ENCODE measurements around the gene SNX32. TPM values are rescaled to one million over a fixed set of nuclear protein-coding genes. Genes with fewer than 3 reads are reported as not detected.

SNX32 gene
- total and polyA plus RNA-seq, 2 of the 13 experiments (the other 11 are each of a cell fraction or from before 2014, with no cell fraction given) = 0.09 to 0.34 TPM

DNA sequence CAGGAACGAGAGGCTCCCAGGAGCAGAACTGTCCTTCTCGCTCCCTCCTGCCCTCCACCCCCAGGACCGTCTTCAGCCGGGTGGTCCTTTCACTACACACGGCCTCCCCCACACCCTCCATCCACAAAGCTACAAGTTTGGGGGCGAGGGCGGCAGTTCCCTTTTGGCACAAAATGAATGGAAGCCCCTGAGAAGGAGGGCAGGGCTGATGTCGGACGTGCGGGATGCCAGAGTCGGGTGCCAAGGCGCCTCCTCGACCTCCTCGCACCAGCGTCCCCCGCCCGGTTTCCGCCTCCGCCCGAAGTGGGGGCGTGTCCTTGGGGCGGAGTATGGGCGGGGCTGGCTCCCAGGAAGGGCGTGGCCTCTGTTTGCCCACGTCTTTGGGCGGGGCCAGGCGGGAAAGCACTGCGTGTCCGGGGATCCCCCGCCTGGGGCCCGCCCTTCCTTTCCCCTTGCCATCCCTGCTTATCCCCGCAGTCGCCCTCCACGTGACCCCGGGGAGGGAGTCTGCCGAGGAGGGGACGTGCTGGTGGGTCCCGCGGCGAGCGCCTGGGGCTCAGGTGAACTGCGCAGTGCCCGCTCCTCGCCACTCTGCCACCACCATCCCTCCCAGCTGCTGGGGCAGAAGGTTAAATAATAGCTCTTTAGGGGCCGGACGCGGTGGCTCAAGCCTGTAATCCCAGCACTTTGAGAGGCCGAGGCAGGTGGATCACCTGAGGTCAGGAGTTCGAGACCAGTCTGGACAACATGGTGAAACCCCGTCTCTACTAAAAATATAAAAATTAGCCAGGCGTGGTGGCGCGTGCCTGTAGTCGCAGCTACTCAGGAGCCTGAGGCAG is 39.8 kb downstream of the SNX32 start (continued):
- TF ChIP-seq ZNF709 (CRISPR knock-in tag; IDR thresholded peaks at IDR 0.05) (no peak), ZNF550 (CRISPR knock-in tag; IDR thresholded peaks at IDR 0.05; ENCODE audit: borderline replicate concordance) (no peak), ZFP36L1 (CRISPR knock-in tag; IDR thresholded peaks at IDR 0.05) (0 out of 2 replicates have a peak, but pooled peaks have one; percentile 49), ZNF260 (CRISPR knock-in tag; IDR thresholded peaks at IDR 0.05; ENCODE audit: borderline replicate concordance, low read depth) (no peak), ZNF660 (CRISPR knock-in tag; IDR thresholded peaks at IDR 0.05; ENCODE audit: borderline replicate concordance, low read depth) (no peak), FOXO1 (CRISPR knock-in tag; IDR thresholded peaks at IDR 0.05) (no peak), HCFC1 (IDR thresholded peaks at IDR 0.05; ENCODE audit: low read depth, low read length) (no peak), THYN1 (CRISPR knock-in tag; IDR thresholded peaks at IDR 0.05; ENCODE audit: borderline replicate concordance, low read depth) (no peak), FOXC1 (CRISPR knock-in tag; IDR thresholded peaks at IDR 0.05; ENCODE audit: borderline replicate concordance) (0 out of 2 replicates have a peak, but pooled peaks have one; percentile 64), MAF1 (CRISPR knock-in tag; IDR thresholded peaks at IDR 0.05; ENCODE audit: borderline replicate concordance) (no peak), ZNF501 (CRISPR knock-in tag; IDR thresholded peaks at IDR 0.05) (peak; percentile 69), NFE2L1 (CRISPR knock-in tag; IDR thresholded peaks at IDR 0.05; ENCODE audit: borderline replicate concordance) (no peak), ZNF558 (CRISPR knock-in tag; IDR thresholded peaks at IDR 0.05; ENCODE audit: borderline replicate concordance) (0 out of 2 replicates have a peak, but pooled peaks have one; percentile 44), STAG1 (CRISPR knock-in tag; IDR thresholded peaks at IDR 0.05) (no peak), ZBTB20 (CRISPR knock-in tag; IDR thresholded peaks at IDR 0.05; ENCODE audit: borderline replicate concordance, low read depth) (no peak; the same call in 1 of the 2 replicates), POLR2G (IDR thresholded peaks at IDR 0.05; ENCODE audit: low read depth, low read length) (peak; percentile 66; the same call in 1 of the 2 replicates), HNRNPL (IDR thresholded peaks at IDR 0.05; ENCODE audit: low read depth, low read length) (peak; percentile 63; the same call in 1 of the 2 replicates), ZFAT (CRISPR knock-in tag; conservative IDR thresholded peaks at IDR 0.05) (no peak), SPEN (CRISPR knock-in tag; IDR thresholded peaks at IDR 0.05; ENCODE audit: low read depth) (peak; percentile 55; the same call in 1 of the 2 replicates), ELF1 (CRISPR knock-in tag; IDR thresholded peaks at IDR 0.05) (peak; percentile 80), PHF21A (CRISPR knock-in tag; IDR thresholded peaks at IDR 0.05) (peak; percentile 51; the same call in 1 of the 2 replicates), NBN (conservative IDR thresholded peaks at IDR 0.05) (no peak), ZNF44 (CRISPR knock-in tag; IDR thresholded peaks at IDR 0.05) (no peak), SMARCE1 (IDR thresholded peaks at IDR 0.05; ENCODE audit: borderline replicate concordance) (no peak)
- TF ChIP-seq, protein P1, sequence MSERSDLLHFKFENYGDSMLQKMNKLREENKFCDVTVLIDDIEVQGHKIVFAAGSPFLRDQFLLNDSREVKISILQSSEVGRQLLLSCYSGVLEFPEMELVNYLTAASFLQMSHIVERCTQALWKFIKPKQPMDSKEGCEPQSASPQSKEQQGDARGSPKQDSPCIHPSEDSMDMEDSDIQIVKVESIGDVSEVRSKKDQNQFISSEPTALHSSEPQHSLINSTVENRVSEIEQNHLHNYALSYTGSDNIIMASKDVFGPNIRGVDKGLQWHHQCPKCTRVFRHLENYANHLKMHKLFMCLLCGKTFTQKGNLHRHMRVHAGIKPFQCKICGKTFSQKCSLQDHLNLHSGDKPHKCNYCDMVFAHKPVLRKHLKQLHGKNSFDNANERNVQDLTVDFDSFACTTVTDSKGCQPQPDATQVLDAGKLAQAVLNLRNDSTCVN (CRISPR knock-in tag; IDR thresholded peaks at IDR 0.05; ENCODE audit: borderline replicate concordance) = no peak
- TF ChIP-seq, protein P2, sequence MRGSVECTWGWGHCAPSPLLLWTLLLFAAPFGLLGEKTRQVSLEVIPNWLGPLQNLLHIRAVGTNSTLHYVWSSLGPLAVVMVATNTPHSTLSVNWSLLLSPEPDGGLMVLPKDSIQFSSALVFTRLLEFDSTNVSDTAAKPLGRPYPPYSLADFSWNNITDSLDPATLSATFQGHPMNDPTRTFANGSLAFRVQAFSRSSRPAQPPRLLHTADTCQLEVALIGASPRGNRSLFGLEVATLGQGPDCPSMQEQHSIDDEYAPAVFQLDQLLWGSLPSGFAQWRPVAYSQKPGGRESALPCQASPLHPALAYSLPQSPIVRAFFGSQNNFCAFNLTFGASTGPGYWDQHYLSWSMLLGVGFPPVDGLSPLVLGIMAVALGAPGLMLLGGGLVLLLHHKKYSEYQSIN (CRISPR knock-in tag; IDR thresholded peaks at IDR 0.05; ENCODE audit: borderline replicate concordance) = no peak
- TF ChIP-seq, protein P3, sequence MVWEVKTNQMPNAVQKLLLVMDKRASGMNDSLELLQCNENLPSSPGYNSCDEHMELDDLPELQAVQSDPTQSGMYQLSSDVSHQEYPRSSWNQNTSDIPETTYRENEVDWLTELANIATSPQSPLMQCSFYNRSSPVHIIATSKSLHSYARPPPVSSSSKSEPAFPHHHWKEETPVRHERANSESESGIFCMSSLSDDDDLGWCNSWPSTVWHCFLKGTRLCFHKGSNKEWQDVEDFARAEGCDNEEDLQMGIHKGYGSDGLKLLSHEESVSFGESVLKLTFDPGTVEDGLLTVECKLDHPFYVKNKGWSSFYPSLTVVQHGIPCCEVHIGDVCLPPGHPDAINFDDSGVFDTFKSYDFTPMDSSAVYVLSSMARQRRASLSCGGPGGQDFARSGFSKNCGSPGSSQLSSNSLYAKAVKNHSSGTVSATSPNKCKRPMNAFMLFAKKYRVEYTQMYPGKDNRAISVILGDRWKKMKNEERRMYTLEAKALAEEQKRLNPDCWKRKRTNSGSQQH (CRISPR knock-in tag; IDR thresholded peaks at IDR 0.05; ENCODE audit: low read depth) = no peak
